Measurements from ENCODE around the gene PTHLH. TPM values are rescaled to one million over a fixed set of nuclear protein-coding genes. Genes with fewer than 3 reads are reported as not detected.

PTHLH gene
- total RNA-seq, result 0.83 and 1.9 TPM in 2 replicates

DNA sequence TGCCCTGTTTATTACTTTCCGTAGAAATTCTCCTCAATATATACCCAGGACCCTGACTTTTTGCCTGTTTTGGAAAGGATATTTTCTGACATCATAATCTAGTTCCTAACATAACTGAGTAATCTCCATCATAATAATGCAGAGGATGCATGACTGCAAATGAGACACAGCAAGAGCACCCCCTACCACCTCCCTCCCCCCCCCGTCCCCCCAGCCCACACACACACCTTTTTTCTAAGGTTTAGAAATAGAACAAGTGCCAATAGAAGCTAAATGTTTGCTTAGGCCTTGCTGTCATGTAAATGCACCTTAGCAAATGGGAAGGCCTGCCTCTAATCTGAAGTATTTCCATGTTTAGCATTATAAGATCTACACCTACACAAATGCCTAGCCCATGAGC is at the start of gene PTHLH:
TSS of gene PTHLH (minus strand) at position 13 of the 400 bp plus-strand sequence. CDS start 3,239 bp downstream, outside the sequence.

Other genes with a start within 250 kb of the PTHLH start
- 15.9 and 29.1 TPM in 2 replicates for gene KLHL42, start 192.5 kb downstream of the PTHLH start, total RNA-seq
- not detected in 2 replicates for gene MANSC4, start 192.5 kb downstream of the PTHLH start, total RNA-seq
- 28.9 and 31.4 TPM in 2 replicates for gene CCDC91, start 217.7 kb upstream of the PTHLH start, total RNA-seq

Data from smooth muscle cell of trachea (primary cell).